Osteocyte (in vitro differentiated cells): ENCODE results near the gene TP53BP2. TPM values are rescaled to one million over a fixed set of nuclear protein-coding genes. Genes with fewer than 3 reads are reported as not detected.
"Not testable (repeated sequence)": the region's sequence is repeated elsewhere in the genome, so short reads cannot be mapped to it uniquely, and the experiment has no call there.

ENCODE experiments used
- DNase-seq: peaks from one replicate; pipeline ENCODE4 v3.0.0; 2021; ENCODE audit warnings: mixed read lengths; ENCODE audit not compliant: unreplicated experiment; ENCODE audit errors: extremely low spot score
- H3K27ac Mint-ChIP-seq: one replicate; pipeline ENCODE4 v1.8.0; 2021; ENCODE audit warnings: mild to moderate bottlenecking, mixed read lengths; ENCODE audit not compliant: unreplicated experiment
- H3K27me3 Mint-ChIP-seq: one replicate; pipeline ENCODE4 v1.8.0; 2021; ENCODE audit warnings: mixed read lengths; ENCODE audit not compliant: unreplicated experiment
- H3K36me3 Mint-ChIP-seq: one replicate; pipeline ENCODE4 v1.8.0; 2021; ENCODE audit warnings: mixed read lengths; ENCODE audit not compliant: unreplicated experiment
- H3K4me1 Mint-ChIP-seq: one replicate; pipeline ENCODE4 v1.8.0; 2021; ENCODE audit warnings: mixed read lengths; ENCODE audit not compliant: unreplicated experiment
- H3K4me3 Mint-ChIP-seq: one replicate; pipeline ENCODE4 v1.8.0; 2021; ENCODE audit warnings: mild to moderate bottlenecking, moderate library complexity, mixed read lengths; ENCODE audit not compliant: unreplicated experiment
- H3K9me3 Mint-ChIP-seq: one replicate; pipeline ENCODE4 v1.8.0; 2021; ENCODE audit warnings: mixed read lengths; ENCODE audit not compliant: unreplicated experiment
- total RNA-seq: library from RNA; stranded (reverse); gene quantifications from 2 replicates; pipeline ENCODE4 v1.2.1, GENCODE V29; 2021
- TF ChIP-seq, protein P1 (sequence below): fragments of 200-600 bp; sonication (generic); IDR thresholded peaks from 2 replicates; pipeline ENCODE4 v1.5.0; 2021; ENCODE audit warnings: antibody characterized with exemption, mild to moderate bottlenecking, moderate library complexity

TP53BP2 gene
- total RNA-seq, 1 donor from 2014 or later, result 58.7 TPM

DNA sequence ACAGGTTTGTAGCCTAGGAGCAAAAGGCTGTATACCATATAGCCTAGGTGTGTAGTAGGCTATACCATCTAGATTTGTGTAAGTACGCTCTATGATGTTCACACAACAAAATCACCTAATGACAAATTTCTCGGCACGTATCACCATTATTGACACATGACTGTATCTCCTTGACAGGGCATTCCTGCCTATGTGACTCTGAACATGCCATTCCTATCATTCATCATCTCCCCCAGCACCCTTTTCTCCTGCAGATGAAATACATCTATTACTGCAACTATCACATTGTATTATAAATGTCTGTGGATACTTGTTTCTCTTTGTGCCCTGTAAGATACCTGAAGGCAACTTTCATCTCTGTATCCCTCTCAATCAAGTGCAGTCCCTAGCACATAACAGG, 29.9 kb downstream of the TP53BP2 start:
- no peaks in the 10 kb centered on the region for H3K27me3 Mint-ChIP-seq
- TF ChIP-seq, protein P1, sequence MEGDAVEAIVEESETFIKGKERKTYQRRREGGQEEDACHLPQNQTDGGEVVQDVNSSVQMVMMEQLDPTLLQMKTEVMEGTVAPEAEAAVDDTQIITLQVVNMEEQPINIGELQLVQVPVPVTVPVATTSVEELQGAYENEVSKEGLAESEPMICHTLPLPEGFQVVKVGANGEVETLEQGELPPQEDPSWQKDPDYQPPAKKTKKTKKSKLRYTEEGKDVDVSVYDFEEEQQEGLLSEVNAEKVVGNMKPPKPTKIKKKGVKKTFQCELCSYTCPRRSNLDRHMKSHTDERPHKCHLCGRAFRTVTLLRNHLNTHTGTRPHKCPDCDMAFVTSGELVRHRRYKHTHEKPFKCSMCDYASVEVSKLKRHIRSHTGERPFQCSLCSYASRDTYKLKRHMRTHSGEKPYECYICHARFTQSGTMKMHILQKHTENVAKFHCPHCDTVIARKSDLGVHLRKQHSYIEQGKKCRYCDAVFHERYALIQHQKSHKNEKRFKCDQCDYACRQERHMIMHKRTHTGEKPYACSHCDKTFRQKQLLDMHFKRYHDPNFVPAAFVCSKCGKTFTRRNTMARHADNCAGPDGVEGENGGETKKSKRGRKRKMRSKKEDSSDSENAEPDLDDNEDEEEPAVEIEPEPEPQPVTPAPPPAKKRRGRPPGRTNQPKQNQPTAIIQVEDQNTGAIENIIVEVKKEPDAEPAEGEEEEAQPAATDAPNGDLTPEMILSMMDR, result no peak
- H3K27ac Mint-ChIP-seq, result peak overlapping the region; percentile 58
- H3K9me3 Mint-ChIP-seq, result no peaks in the 10 kb centered on the region
- H3K4me1 Mint-ChIP-seq, result peaks cover 23% of the 10 kb centered on the region
- H3K36me3 Mint-ChIP-seq, result peaks cover 35% of the 10 kb centered on the region
- H3K4me3 Mint-ChIP-seq, result no peak overlapping the region
- DNase-seq, result no peak

DNA sequence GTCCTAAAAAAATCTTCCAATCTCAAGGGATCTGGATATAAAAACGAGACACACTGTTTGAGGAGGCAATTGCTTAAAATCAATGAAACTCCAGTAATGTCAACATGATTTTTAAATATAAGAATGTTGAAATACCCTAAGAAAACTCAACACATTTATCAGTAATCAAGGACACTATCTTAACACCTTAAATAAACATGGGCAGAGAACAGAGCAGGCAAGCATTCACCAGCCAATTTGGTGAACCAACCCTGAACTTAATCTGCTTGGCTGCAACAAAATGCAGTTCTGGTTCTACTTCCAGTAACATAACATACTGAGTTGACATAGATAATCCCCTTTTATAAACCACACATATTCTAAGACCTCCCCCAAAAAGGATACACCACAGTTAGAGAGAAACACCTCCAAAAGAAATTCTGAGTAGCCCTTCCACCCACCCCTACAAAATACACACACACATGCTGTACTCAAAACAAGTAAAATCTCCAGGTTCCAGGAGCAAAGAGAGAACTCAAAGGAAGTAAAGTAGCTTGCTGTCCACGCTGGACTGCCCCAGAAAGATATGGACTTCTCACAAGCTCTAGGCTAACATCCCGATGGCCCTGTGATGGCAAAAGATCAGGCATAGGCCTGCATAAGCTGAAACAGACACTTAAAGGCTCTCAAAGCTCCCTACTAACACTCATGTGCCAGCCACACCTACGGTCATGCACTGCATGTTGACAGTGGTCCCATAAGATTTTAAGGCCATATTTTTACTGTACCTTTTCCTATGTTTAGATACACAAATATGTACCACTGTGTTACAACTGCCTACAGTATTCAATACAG, 30.5 kb downstream of the TP53BP2 start:
- Mint-ChIP-seq H3K27ac (peak overlapping the region; percentile 8), H3K4me3 (no peak overlapping the region), H3K36me3 (peaks cover 29% of the 10 kb centered on the region), H3K4me1 (peaks cover 16% of the 10 kb centered on the region), H3K9me3 (no peaks in the 10 kb centered on the region), H3K27me3 (no peaks in the 10 kb centered on the region)
- DNase-seq, result no peak
- TF ChIP-seq, protein P1, result no peak

DNA sequence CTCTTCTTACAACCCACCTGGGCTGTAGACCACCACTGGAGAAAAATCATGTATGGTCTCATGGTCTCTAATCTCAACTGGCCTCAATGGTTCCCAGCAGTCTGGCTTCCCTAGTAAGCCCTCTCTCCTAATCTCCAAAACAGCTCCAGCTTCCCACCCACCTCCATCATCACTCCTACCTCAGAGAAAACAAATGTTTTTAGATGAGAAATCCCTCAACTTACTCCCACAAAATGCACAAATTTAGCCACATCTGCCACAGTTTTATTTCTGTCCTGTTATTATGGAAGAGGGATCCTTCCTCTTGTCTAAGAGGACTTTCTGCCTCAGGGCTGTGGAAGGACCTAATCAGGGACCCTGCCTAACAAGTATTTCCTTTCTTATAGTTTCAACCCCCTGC, 32.1 kb downstream of the TP53BP2 start:
- TF ChIP-seq, protein P1, result no peak
- Mint-ChIP-seq H3K9me3 (no peaks in the 10 kb centered on the region), H3K4me3 (no peak overlapping the region), H3K27me3 (no peaks in the 10 kb centered on the region), H3K4me1 (peaks cover 10% of the 10 kb centered on the region), H3K36me3 (peaks cover 24% of the 10 kb centered on the region), H3K27ac (no peak overlapping the region)
- DNase-seq, result no peak

DNA sequence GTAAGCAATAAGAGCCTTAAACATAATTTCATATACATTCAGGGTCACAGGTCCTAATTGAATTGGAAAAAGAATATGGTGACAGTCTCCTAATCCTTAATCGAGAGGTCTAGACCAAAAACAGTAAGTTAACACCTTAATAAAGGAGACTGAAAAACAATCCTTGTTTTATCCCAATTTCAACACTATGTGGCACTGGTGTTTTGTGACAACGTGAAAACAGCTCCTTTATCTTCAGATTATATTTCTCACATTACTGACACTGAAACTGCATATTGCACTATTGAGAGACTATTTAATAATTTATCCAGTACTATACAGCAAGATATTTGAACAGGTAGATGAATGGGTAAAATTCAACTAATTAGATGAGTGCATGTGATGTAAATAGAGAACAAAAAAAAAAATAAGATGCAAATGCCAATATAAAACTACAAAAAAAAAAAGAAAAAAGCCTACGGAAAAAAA, 34.1 kb downstream of the TP53BP2 start:
- Mint-ChIP-seq H3K27me3 (no peaks in the 10 kb centered on the region), H3K4me3 (no peak overlapping the region), H3K36me3 (peaks cover 34% of the 10 kb centered on the region), H3K4me1 (peaks cover 12% of the 10 kb centered on the region), H3K27ac (no peak overlapping the region), H3K9me3 (no peaks in the 10 kb centered on the region)
- DNase-seq, result no peak
- TF ChIP-seq, protein P1, result peak; percentile 64

DNA sequence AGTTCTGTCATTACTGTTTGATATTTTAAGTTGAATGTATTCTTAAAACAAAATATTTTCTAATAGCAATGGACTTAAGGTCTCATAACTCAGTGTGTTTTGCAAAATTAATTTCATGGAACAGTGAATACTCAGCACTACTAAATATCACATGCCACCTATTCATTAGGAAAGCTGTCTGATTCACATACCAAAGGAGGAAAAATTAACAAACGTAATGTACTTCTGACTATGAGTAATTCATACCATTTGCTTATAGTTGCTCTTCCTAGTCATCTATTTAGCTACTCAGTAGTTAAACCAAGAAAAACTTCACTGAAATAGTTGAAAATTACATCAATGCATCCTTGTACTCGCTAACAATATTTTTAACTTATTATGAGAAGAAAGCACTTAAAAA, 35.2 kb downstream of the TP53BP2 start:
- Mint-ChIP-seq H3K9me3 (no peaks in the 10 kb centered on the region), H3K27ac (no peak overlapping the region), H3K27me3 (no peaks in the 10 kb centered on the region), H3K4me1 (peaks cover 5% of the 10 kb centered on the region), H3K36me3 (peaks cover 40% of the 10 kb centered on the region), H3K4me3 (no peak overlapping the region)
- DNase-seq, result no peak
- TF ChIP-seq, protein P1, result no peak

DNA sequence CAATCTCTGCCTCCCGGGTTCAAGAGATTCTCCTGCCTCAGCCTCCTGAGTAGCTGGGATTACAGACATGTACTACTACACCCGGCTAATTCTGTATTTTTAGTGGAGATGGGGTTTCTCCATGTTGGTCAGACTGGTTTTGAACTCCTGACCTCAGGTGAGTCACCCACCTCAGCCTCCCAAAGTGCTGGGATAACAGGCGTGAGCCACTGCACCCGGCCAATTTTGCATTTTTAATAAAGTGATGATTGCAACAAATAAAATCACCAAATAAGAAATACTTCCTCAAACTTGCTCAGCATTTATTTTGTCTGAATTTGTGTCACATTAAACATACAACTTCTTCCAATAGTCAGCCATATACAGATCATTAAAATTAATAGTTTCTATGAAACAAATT, 35.8 kb downstream of the TP53BP2 start:
- not testable (repeated sequence) for H3K27ac Mint-ChIP-seq, H3K4me3 Mint-ChIP-seq, DNase-seq, H3K27me3 Mint-ChIP-seq, H3K4me1 Mint-ChIP-seq, H3K9me3 Mint-ChIP-seq
- H3K36me3 Mint-ChIP-seq, result peaks cover 46% of the 10 kb centered on the region
